ENCODE measurements around the gene ANKHD1. TPM values are rescaled to one million over a fixed set of nuclear protein-coding genes. Genes with fewer than 3 reads are reported as not detected.

Gene ANKHD1
- total RNA-seq, 2 experiments from 2014 or later = 90.6 to 143 TPM

GRCh38 chr5:140551872-140552271, 150.2 kb downstream of the ANKHD1 start:
- Histone ChIP-seq H3K36me3 (ENCODE audit: insufficient read depth, low read length) (peaks cover 59% of the 10 kb centered on the region), H4K20me1 (ENCODE audit: insufficient read depth, low read length) (no peaks in the 10 kb centered on the region), H3K27ac (ENCODE audit: low read depth, low read length, poor library complexity, severe bottlenecking) (no peak overlapping the region), H3K9me2 (ENCODE audit: insufficient read depth, low read length) (no peaks in the 10 kb centered on the region), H3K4me3 (ENCODE audit: low read depth, low read length, poor library complexity, severe bottlenecking) (no peak overlapping the region), H3K79me2 (ENCODE audit: insufficient read depth, low read depth, low read length) (peaks cover 18% of the 10 kb centered on the region; the same call in 1 of the 2 replicates), H3K9me3 (ENCODE audit: low read length) (no peaks in the 10 kb centered on the region), H3K4me2 (ENCODE audit: low read length) (no peak overlapping the region), H2AFZ (ENCODE audit: low read length) (no peak overlapping the region), H3K4me1 (ENCODE audit: insufficient read depth, low read length, poor library complexity, severe bottlenecking) (peaks cover 30% of the 10 kb centered on the region)
- POLR2A ChIA-PET = interaction anchor here (0.7 kb wide), 1 partner anchor 123 kb away, joined by 3 read pairs; no protein-coding TSS in a partner anchor
- intact Hi-C loops (cut with micrococcal nuclease; ENCODE audit: unreplicated experiment) = loop anchor here (10.0 kb wide), 2 partner anchors 187 to 307 kb away; partner anchors contain the start of gene SLC4A9
- DNase-seq (ENCODE audit: low spot score) = no peak
- CTCF ChIA-PET (ENCODE audit: unreplicated experiment) = no interaction called here
- TF ChIP-seq EZH2phosphoT487 (IDR thresholded peaks at IDR 0.05; ENCODE audit: borderline replicate concordance, low read depth, low read length) = no peak
- TF ChIP-seq CTCF (conservative IDR thresholded peaks at IDR 0.05; ENCODE audit: low read length) = no peak
- no TSS peak for BruUV-seq (replicated peaks)

GRCh38 chr5:140553657-140554056, 152.0 kb downstream of the ANKHD1 start:
- no peaks in the 10 kb centered on the region for H3K9me2 ChIP-seq (ENCODE audit: insufficient read depth, low read length)
- no peak for DNase-seq (ENCODE audit: low spot score)
- TF ChIP-seq EZH2phosphoT487 (IDR thresholded peaks at IDR 0.05; ENCODE audit: borderline replicate concordance, low read depth, low read length) (no peak), CTCF (conservative IDR thresholded peaks at IDR 0.05; ENCODE audit: low read length) (no peak)
- no peak overlapping the region for H3K27ac ChIP-seq (ENCODE audit: low read depth, low read length, poor library complexity, severe bottlenecking)
- no peaks in the 10 kb centered on the region for H3K9me3 ChIP-seq (ENCODE audit: low read length)
- ChIA-PET CTCF (ENCODE audit: unreplicated experiment) (no interaction called here), POLR2A (interaction anchor here (0.6 to 1.5 kb wide), 3 partner anchors 10 to 468 kb away, joined by 3 to 5 read pairs (median 5); no protein-coding TSS in a partner anchor)
- no peaks in the 10 kb centered on the region for H4K20me1 ChIP-seq (ENCODE audit: insufficient read depth, low read length)
- peaks cover 18% of the 10 kb centered on the region; the same call in 1 of the 2 replicates for H3K79me2 ChIP-seq (ENCODE audit: insufficient read depth, low read depth, low read length)
- H3K4me1 ChIP-seq (ENCODE audit: insufficient read depth, low read length, poor library complexity, severe bottlenecking) = peaks cover 23% of the 10 kb centered on the region
- H2AFZ ChIP-seq (ENCODE audit: low read length) = no peak overlapping the region
- H3K36me3 ChIP-seq (ENCODE audit: insufficient read depth, low read length) = peaks cover 48% of the 10 kb centered on the region
- BruUV-seq (replicated peaks) = TSS peak; percentile 9
- H3K4me3 ChIP-seq (ENCODE audit: low read depth, low read length, poor library complexity, severe bottlenecking) = no peak overlapping the region
- intact Hi-C loops (cut with micrococcal nuclease; ENCODE audit: unreplicated experiment) = loop anchor here (10.0 kb wide), 2 partner anchors 189 to 309 kb away; partner anchors contain the start of gene SLC4A9
- no peak overlapping the region for H3K4me2 ChIP-seq (ENCODE audit: low read length)

GRCh38 chr5:140554454-140554853, 152.8 kb downstream of the ANKHD1 start:
- CTCF ChIA-PET (ENCODE audit: unreplicated experiment) = no interaction called here
- Histone ChIP-seq H3K4me3 (ENCODE audit: low read depth, low read length, poor library complexity, severe bottlenecking) (no peak overlapping the region), H3K4me1 (ENCODE audit: insufficient read depth, low read length, poor library complexity, severe bottlenecking) (peaks cover 23% of the 10 kb centered on the region), H2AFZ (ENCODE audit: low read length) (no peak overlapping the region), H3K9me3 (ENCODE audit: low read length) (no peaks in the 10 kb centered on the region), H3K4me2 (ENCODE audit: low read length) (peak overlapping the region; percentile 5; the same call in 1 of the 2 replicates), H4K20me1 (ENCODE audit: insufficient read depth, low read length) (no peaks in the 10 kb centered on the region), H3K79me2 (ENCODE audit: insufficient read depth, low read depth, low read length) (peaks cover 18% of the 10 kb centered on the region; the same call in 1 of the 2 replicates), H3K27ac (ENCODE audit: low read depth, low read length, poor library complexity, severe bottlenecking) (no peak overlapping the region), H3K9me2 (ENCODE audit: insufficient read depth, low read length) (no peaks in the 10 kb centered on the region), H3K36me3 (ENCODE audit: insufficient read depth, low read length) (peaks cover 40% of the 10 kb centered on the region)
- TF ChIP-seq CTCF (conservative IDR thresholded peaks at IDR 0.05; ENCODE audit: low read length) (no peak), EZH2phosphoT487 (IDR thresholded peaks at IDR 0.05; ENCODE audit: borderline replicate concordance, low read depth, low read length) (no peak)
- no peak for DNase-seq (ENCODE audit: low spot score)
- intact Hi-C loops (cut with micrococcal nuclease; ENCODE audit: unreplicated experiment) = loop anchor here (10.0 kb wide), 2 partner anchors 190 to 310 kb away; partner anchors contain the start of gene SLC4A9
- BruUV-seq (replicated peaks) = no TSS peak
- POLR2A ChIA-PET = no interaction called here

Data from OCI-LY7 (cell line).